Uterus (tissue), 4 donors: ENCODE results near the gene MAP4K4. TPM values are rescaled to one million over a fixed set of nuclear protein-coding genes. Genes with fewer than 3 reads are reported as not detected.

Source experiments
- DNase-seq, 2 donors: peaks; one replicate each; pipeline ENCODE4 v3.0.0-alpha.2; 2019 to 2020
- H3K27ac ChIP-seq, 2 donors: fragments of 200-600 bp; sonication (generic); 1 replicate in 1 of 2; 2 replicates in 1 of 2; pipeline ENCODE4 v1.5.1; 2016 to 2018
- H3K27me3 ChIP-seq, 2 donors: fragments of 200-600 bp; sonication (generic); one replicate each; pipeline ENCODE4 v1.5.1; 2018 to 2019; ENCODE audit warnings: control low read depth in 1 of 2
- H3K36me3 ChIP-seq, 2 donors: fragments of 200-600 bp; sonication (generic); one replicate each; pipeline ENCODE4 v1.5.1; 2019; ENCODE audit warnings: control low read depth in 1 of 2
- H3K4me1 ChIP-seq, 2 donors: fragments of 200-600 bp; sonication (generic); one replicate each; pipeline ENCODE4 v1.5.1; 2018 to 2019; ENCODE audit warnings: control low read depth in 1 of 2
- H3K4me3 ChIP-seq, 2 donors: fragments of 200-600 bp; sonication (generic); 1 replicate in 1 of 2; 2 replicates in 1 of 2; pipeline ENCODE4 v1.5.1; 2018 to 2019; ENCODE audit warnings: mild to moderate bottlenecking in 1 of 2
- H3K9me3 ChIP-seq, 2 donors: fragments of 200-600 bp; sonication (generic); one replicate each; pipeline ENCODE4 v1.5.1; 2019; ENCODE audit warnings: control low read depth in 1 of 2
- POLR2A ChIP-seq, 2 donors: fragments of 450-650 bp; IDR thresholded peaks; one replicate each; pipeline ENCODE4 v1.6.1; 2016; ENCODE audit warnings: antibody characterized with exemption in 2 of 2, mild to moderate bottlenecking in 1 of 2, moderate library complexity in 1 of 2
- intact Hi-C: fragments of 100-400 bp; cut with DNase I; formaldehyde crosslinking; loops from one replicate; pipeline ENCODE4 v1.15.1; 2023; ENCODE audit warnings: low total_unique reads
- total RNA-seq, 4 donors: library from RNA; depleted of rRNA in 3 of 4; stranded (reverse); fragments of >200 nt in 3 of 4; gene quantifications; one replicate each; pipeline versions ENCODE4 v1.1.0 to v1.2.4, GENCODE V29; 2014 to 2023
- TF ChIP-seq, protein P1 (sequence below), 4 experiments: fragments of 200-600 bp in 2 of 4; fragments of 450-650 bp in 2 of 4; sonication (generic) in 2 of 4; IDR thresholded peaks; one replicate each; pipeline ENCODE4 v1.5.1; 2016 to 2019; ENCODE audit warnings: antibody characterized with exemption in 4 of 4, mild to moderate bottlenecking in 2 of 4, moderate library complexity in 1 of 4
- donor health status: DM: yes; HTN: yes; CAD: no.

MAP4K4 gene
- total RNA-seq, 4 donors from 2014 or later = 17.9 to 87.2 (median 55.4) TPM

DNA sequence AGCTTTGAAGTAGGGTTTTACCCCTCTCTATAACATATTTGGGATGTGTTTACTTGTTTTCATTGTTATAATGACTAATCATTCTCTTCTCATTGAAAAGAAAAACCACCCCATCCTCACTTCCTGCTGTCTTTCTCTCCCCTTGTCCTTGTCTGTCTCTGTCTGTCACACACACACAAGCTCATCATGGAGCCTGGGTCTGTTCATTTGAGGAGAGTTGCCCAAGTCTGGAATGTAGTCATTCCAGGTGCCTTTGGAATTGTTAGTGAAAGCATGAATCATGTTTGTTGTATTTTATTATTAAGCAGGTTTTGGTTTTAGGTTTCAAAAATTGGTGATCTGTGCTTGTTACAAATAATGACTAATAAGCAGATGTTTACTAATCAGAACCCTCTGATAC is 160.7 kb downstream of the MAP4K4 start:
- H3K9me3 ChIP-seq = no peaks in the 10 kb centered on the region
- H3K4me1 ChIP-seq = no peaks in the 10 kb centered on the region
- TF ChIP-seq POLR2A (IDR thresholded peaks at IDR 0.05) = no peak
- TF ChIP-seq, protein P1, sequence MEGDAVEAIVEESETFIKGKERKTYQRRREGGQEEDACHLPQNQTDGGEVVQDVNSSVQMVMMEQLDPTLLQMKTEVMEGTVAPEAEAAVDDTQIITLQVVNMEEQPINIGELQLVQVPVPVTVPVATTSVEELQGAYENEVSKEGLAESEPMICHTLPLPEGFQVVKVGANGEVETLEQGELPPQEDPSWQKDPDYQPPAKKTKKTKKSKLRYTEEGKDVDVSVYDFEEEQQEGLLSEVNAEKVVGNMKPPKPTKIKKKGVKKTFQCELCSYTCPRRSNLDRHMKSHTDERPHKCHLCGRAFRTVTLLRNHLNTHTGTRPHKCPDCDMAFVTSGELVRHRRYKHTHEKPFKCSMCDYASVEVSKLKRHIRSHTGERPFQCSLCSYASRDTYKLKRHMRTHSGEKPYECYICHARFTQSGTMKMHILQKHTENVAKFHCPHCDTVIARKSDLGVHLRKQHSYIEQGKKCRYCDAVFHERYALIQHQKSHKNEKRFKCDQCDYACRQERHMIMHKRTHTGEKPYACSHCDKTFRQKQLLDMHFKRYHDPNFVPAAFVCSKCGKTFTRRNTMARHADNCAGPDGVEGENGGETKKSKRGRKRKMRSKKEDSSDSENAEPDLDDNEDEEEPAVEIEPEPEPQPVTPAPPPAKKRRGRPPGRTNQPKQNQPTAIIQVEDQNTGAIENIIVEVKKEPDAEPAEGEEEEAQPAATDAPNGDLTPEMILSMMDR (IDR thresholded peaks at IDR 0.05) = no peak
- no peak for DNase-seq
- H3K27ac ChIP-seq = no peak overlapping the region
- no peak overlapping the region for H3K4me3 ChIP-seq
- no peaks in the 10 kb centered on the region for H3K36me3 ChIP-seq
- intact Hi-C loops = no loop called here
- H3K27me3 ChIP-seq = no peaks in the 10 kb centered on the region

GRCh38 chr2:101858910-101859309 is 161.4 kb downstream of the MAP4K4 start:
- no peak overlapping the region for H3K4me3 ChIP-seq
- no peaks in the 10 kb centered on the region for H3K27me3 ChIP-seq
- no peak for TF ChIP-seq POLR2A (IDR thresholded peaks at IDR 0.05)
- TF ChIP-seq, protein P1 (IDR thresholded peaks at IDR 0.05) = no peak
- no peak overlapping the region for H3K27ac ChIP-seq
- no peaks in the 10 kb centered on the region for H3K9me3 ChIP-seq
- no peak for DNase-seq
- H3K4me1 ChIP-seq = no peaks in the 10 kb centered on the region
- intact Hi-C loops = no loop called here
- no peaks in the 10 kb centered on the region for H3K36me3 ChIP-seq

DNA sequence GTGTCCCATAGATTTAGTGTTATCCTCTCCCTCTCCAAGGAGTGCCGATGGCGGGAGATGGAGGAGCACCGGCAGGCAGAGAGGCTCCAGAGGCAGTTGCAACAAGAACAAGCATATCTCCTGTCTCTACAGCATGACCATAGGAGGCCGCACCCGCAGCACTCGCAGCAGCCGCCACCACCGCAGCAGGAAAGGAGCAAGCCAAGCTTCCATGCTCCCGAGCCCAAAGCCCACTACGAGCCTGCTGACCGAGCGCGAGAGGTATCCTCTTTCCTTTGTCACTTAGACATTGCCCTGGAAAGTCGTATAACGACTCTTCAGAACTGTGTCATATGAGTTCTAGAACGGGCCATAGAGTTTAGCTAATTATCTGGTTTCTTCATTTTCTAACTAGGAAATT is 162.1 kb downstream of the MAP4K4 start:
- Histone ChIP-seq H3K4me1 (no peaks in the 10 kb centered on the region), H3K36me3 (no peaks in the 10 kb centered on the region), H3K4me3 (no peak overlapping the region), H3K27ac (no peak overlapping the region), H3K27me3 (no peaks in the 10 kb centered on the region), H3K9me3 (no peaks in the 10 kb centered on the region)
- DNase-seq = no peak
- no peak for TF ChIP-seq POLR2A (IDR thresholded peaks at IDR 0.05)
- TF ChIP-seq, protein P1 (IDR thresholded peaks at IDR 0.05) = no peak
- intact Hi-C loops = no loop called here

GRCh38 chr2:101860157-101860556 is 162.7 kb downstream of the MAP4K4 start:
- H3K9me3 ChIP-seq = no peaks in the 10 kb centered on the region
- H3K27ac ChIP-seq = no peak overlapping the region
- TF ChIP-seq, protein P1 (IDR thresholded peaks at IDR 0.05) = no peak
- TF ChIP-seq POLR2A (IDR thresholded peaks at IDR 0.05) = no peak
- H3K4me1 ChIP-seq = no peaks in the 10 kb centered on the region
- DNase-seq = no peak
- no peak overlapping the region for H3K4me3 ChIP-seq
- intact Hi-C loops = no loop called here
- H3K36me3 ChIP-seq = no peaks in the 10 kb centered on the region
- no peaks in the 10 kb centered on the region for H3K27me3 ChIP-seq

GRCh38 chr2:101860782-101861181 is 163.3 kb downstream of the MAP4K4 start:
- intact Hi-C loops = no loop called here
- no peaks in the 10 kb centered on the region for H3K9me3 ChIP-seq
- no peaks in the 10 kb centered on the region for H3K27me3 ChIP-seq
- no peak for DNase-seq
- H3K27ac ChIP-seq = no peak overlapping the region
- TF ChIP-seq, protein P1 (IDR thresholded peaks at IDR 0.05) = no peak
- no peak for TF ChIP-seq POLR2A (IDR thresholded peaks at IDR 0.05)
- H3K4me3 ChIP-seq = no peak overlapping the region
- no peaks in the 10 kb centered on the region for H3K4me1 ChIP-seq
- H3K36me3 ChIP-seq = no peaks in the 10 kb centered on the region
